RWPE2 (cell line): Measurements from ENCODE around the gene TMEM131L.

Source experiments
- ATAC-seq: fragments of 200-7000 bp; cut with Tn5 transposase; 3 replicates; pipeline ENCODE4 v1.9.1; 2021; ENCODE audit warnings: low read depth
- DNase-seq: peaks from one replicate; pipeline ENCODE4 v3.0.0-alpha.2; 2020; ENCODE audit warnings: low spot score
- H3K27ac ChIP-seq: fragments of 450-650 bp; 2 replicates; pipeline ENCODE4 v1.5.1; 2017; ENCODE audit warnings: mild to moderate bottlenecking; ENCODE audit not compliant: poor library complexity, severe bottlenecking
- H3K27me3 ChIP-seq: fragments of 250-450 bp; sonication (Bioruptor Pico); 2 replicates; pipeline ENCODE4 v1.5.1; 2021; ENCODE audit warnings: mild to moderate bottlenecking, moderate library complexity; ENCODE audit not compliant: insufficient read depth, poor library complexity, severe bottlenecking
- H3K36me3 ChIP-seq: fragments of 250-450 bp; sonication (Bioruptor Pico); 2 replicates; pipeline ENCODE4 v1.5.1; 2020; ENCODE audit warnings: low read depth, mild to moderate bottlenecking, moderate library complexity
- H3K4me1 ChIP-seq: fragments of 250-450 bp; sonication (Bioruptor Pico); 2 replicates; pipeline ENCODE4 v1.5.1; 2021; ENCODE audit warnings: mild to moderate bottlenecking, moderate library complexity; ENCODE audit not compliant: insufficient read depth, poor library complexity, severe bottlenecking
- H3K4me3 ChIP-seq: fragments of 250-450 bp; sonication (Bioruptor Pico); 2 replicates; pipeline ENCODE4 v1.5.1; 2021; ENCODE audit warnings: mild to moderate bottlenecking, moderate library complexity; ENCODE audit not compliant: severe bottlenecking
- H3K9me3 ChIP-seq: fragments of 250-450 bp; sonication (Bioruptor Pico); 2 replicates; pipeline ENCODE4 v1.5.1; 2021; ENCODE audit warnings: mild to moderate bottlenecking, moderate library complexity; ENCODE audit not compliant: severe bottlenecking
- CTCF ChIP-seq: fragments of 450-650 bp; IDR thresholded peaks from one replicate; pipeline ENCODE4 v1.5.1; 2017; ENCODE audit warnings: mild to moderate bottlenecking, moderate library complexity; ENCODE audit not compliant: poor library complexity, severe bottlenecking

The TMEM131L gene

GRCh38 chr4:153427363-153428071 is 38.6 kb upstream of the TMEM131L start:
- Histone ChIP-seq H3K4me3 (no peak overlapping the region), H3K36me3 (no peaks in the 10 kb centered on the region), H3K27ac (peak overlapping the region; percentile 42), H3K4me1 (no peaks in the 10 kb centered on the region), H3K9me3 (no peaks in the 10 kb centered on the region), H3K27me3 (no peaks in the 10 kb centered on the region)
- DNase-seq (no peak), ATAC-seq (peak; percentile 93)
- TF ChIP-seq CTCF: no peak

- TF ChIP-seq CTCF: no peak
- no peak overlapping the region for H3K4me3 ChIP-seq
- H3K36me3 ChIP-seq: no peaks in the 10 kb centered on the region
- no peak overlapping the region for H3K27ac ChIP-seq
- H3K9me3 ChIP-seq: no peaks in the 10 kb centered on the region
- no peak for DNase-seq
- no peaks in the 10 kb centered on the region for H3K27me3 ChIP-seq
- no peaks in the 10 kb centered on the region for H3K4me1 ChIP-seq
- ATAC-seq: no peak
These were observed 37.2 kb upstream of the TMEM131L start for GRCh38 chr4:153428941-153429475.

- ATAC-seq: peak; percentile 77
- H3K4me1 ChIP-seq: no peaks in the 10 kb centered on the region
- peak; percentile 74 for TF ChIP-seq CTCF
- no peaks in the 10 kb centered on the region for H3K9me3 ChIP-seq
- peak; percentile 61 for DNase-seq
- H3K27me3 ChIP-seq: no peaks in the 10 kb centered on the region
- H3K36me3 ChIP-seq: no peaks in the 10 kb centered on the region
- no peak overlapping the region for H3K4me3 ChIP-seq
- H3K27ac ChIP-seq: peak overlapping the region; percentile 17
These were observed 33.0 kb upstream of the TMEM131L start for GRCh38 chr4:153432965-153433753.

DNA sequence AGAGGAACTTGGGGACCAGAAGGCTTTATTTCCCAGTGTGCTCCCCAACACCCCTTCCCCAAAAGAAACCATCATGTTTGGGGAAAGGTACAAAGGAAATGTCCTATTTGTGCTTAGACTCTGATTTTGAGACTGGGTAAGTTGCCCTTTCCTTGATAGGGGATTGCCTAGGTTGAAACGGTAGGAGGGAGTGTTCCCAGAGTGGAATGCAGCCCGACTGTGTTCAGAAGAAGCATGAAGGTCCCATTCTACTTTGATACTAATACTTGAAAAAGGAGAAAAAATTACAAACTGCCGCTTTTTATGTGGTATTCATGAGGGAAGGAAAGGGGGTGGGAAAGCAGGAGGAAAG is 32.4 kb upstream of the TMEM131L start:
- Histone ChIP-seq H3K27me3 (no peaks in the 10 kb centered on the region), H3K27ac (peak overlapping the region; percentile 17), H3K4me1 (no peaks in the 10 kb centered on the region), H3K9me3 (no peaks in the 10 kb centered on the region), H3K36me3 (no peaks in the 10 kb centered on the region), H3K4me3 (no peak overlapping the region)
- no peak for TF ChIP-seq CTCF
- DNase-seq: no peak
- ATAC-seq: no peak
